ENCODE data around the gene TDP2. TPM values are rescaled to one million over a fixed set of nuclear protein-coding genes. Genes with fewer than 3 reads are reported as not detected.

The TDP2 gene
- total RNA-seq, 1 donor: 27.9 TPM

- Histone ChIP-seq H3K4me3 (ENCODE audit: insufficient read depth, low read length) (no peak overlapping the region), H3K9me3 (ENCODE audit: low read depth, low read length) (no peaks in the 10 kb centered on the region), H3K4me1 (ENCODE audit: insufficient read depth, low read length) (peaks cover 20% of the 10 kb centered on the region), H3K4me2 (ENCODE audit: insufficient read depth, low read length) (no peak overlapping the region), H4K20me1 (ENCODE audit: insufficient read depth, low read length) (no peaks in the 10 kb centered on the region), H2AFZ (ENCODE audit: low read length) (no peak overlapping the region), H3K79me2 (ENCODE audit: insufficient read depth, low read length) (peaks cover 52% of the 10 kb centered on the region), H3K27me3 (ENCODE audit: insufficient read depth, low read length) (no peaks in the 10 kb centered on the region), H3K36me3 (ENCODE audit: insufficient read depth, low read length) (peaks cover 38% of the 10 kb centered on the region), H3K27ac (ENCODE audit: low read depth, low read length) (peak overlapping the region; percentile 94)
- DNase-seq (ENCODE audit: insufficient read length, low spot score, missing footprints): no peak
- no peak for TF ChIP-seq CTCF (IDR thresholded peaks at IDR 0.05; ENCODE audit: extremely low read depth, low read depth, low read length)
Measured at GRCh38 chr6:24660105-24660504, 6.6 kb downstream of the TDP2 start.

GRCh38 chr6:24659561-24659960 is 7.1 kb downstream of the TDP2 start:
- H2AFZ ChIP-seq (ENCODE audit: low read length): no peak overlapping the region
- H3K27ac ChIP-seq (ENCODE audit: low read depth, low read length): peak overlapping the region; percentile 94
- DNase-seq (ENCODE audit: insufficient read length, low spot score, missing footprints): no peak

GRCh38 chr6:24658573-24659560 is 7.8 kb downstream of the TDP2 start:
- peak overlapping the region; percentile 49 for H3K4me2 ChIP-seq (ENCODE audit: insufficient read depth, low read length)
- peak overlapping the region; percentile 61 for H2AFZ ChIP-seq (ENCODE audit: low read length)
- peaks cover 31% of the 10 kb centered on the region for H3K36me3 ChIP-seq (ENCODE audit: insufficient read depth, low read length)
- no peaks in the 10 kb centered on the region for H4K20me1 ChIP-seq (ENCODE audit: insufficient read depth, low read length)
- H3K79me2 ChIP-seq (ENCODE audit: insufficient read depth, low read length): peaks cover 41% of the 10 kb centered on the region
- no peaks in the 10 kb centered on the region for H3K9me3 ChIP-seq (ENCODE audit: low read depth, low read length)
- H3K27me3 ChIP-seq (ENCODE audit: insufficient read depth, low read length): no peaks in the 10 kb centered on the region
- DNase-seq (ENCODE audit: insufficient read length, low spot score, missing footprints): peak; percentile 48
- TF ChIP-seq CTCF (IDR thresholded peaks at IDR 0.05; ENCODE audit: extremely low read depth, low read depth, low read length): no peak
- H3K27ac ChIP-seq (ENCODE audit: low read depth, low read length): peak overlapping the region; percentile 94
- H3K4me3 ChIP-seq (ENCODE audit: insufficient read depth, low read length): no peak overlapping the region
- H3K4me1 ChIP-seq (ENCODE audit: insufficient read depth, low read length): peaks cover 20% of the 10 kb centered on the region

More at GRCh38 chr6:24659561-24659960, 7.1 kb downstream of the TDP2 start:
- H3K4me2 ChIP-seq (ENCODE audit: insufficient read depth, low read length): no peak overlapping the region
- no peaks in the 10 kb centered on the region for H4K20me1 ChIP-seq (ENCODE audit: insufficient read depth, low read length)
- peaks cover 34% of the 10 kb centered on the region for H3K36me3 ChIP-seq (ENCODE audit: insufficient read depth, low read length)
- peaks cover 47% of the 10 kb centered on the region for H3K79me2 ChIP-seq (ENCODE audit: insufficient read depth, low read length)
- no peak overlapping the region for H3K4me3 ChIP-seq (ENCODE audit: insufficient read depth, low read length)
- H3K4me1 ChIP-seq (ENCODE audit: insufficient read depth, low read length): peaks cover 20% of the 10 kb centered on the region
- no peaks in the 10 kb centered on the region for H3K27me3 ChIP-seq (ENCODE audit: insufficient read depth, low read length)
- H3K9me3 ChIP-seq (ENCODE audit: low read depth, low read length): no peaks in the 10 kb centered on the region
- no peak for TF ChIP-seq CTCF (IDR thresholded peaks at IDR 0.05; ENCODE audit: extremely low read depth, low read depth, low read length)

- Histone ChIP-seq H2AFZ (ENCODE audit: low read length) (no peak overlapping the region), H3K9me3 (ENCODE audit: low read depth, low read length) (no peaks in the 10 kb centered on the region), H3K4me1 (ENCODE audit: insufficient read depth, low read length) (peaks cover 20% of the 10 kb centered on the region), H4K20me1 (ENCODE audit: insufficient read depth, low read length) (no peaks in the 10 kb centered on the region), H3K36me3 (ENCODE audit: insufficient read depth, low read length) (peaks cover 32% of the 10 kb centered on the region), H3K27ac (ENCODE audit: low read depth, low read length) (peak overlapping the region; percentile 17), H3K27me3 (ENCODE audit: insufficient read depth, low read length) (no peaks in the 10 kb centered on the region), H3K4me2 (ENCODE audit: insufficient read depth, low read length) (no peak overlapping the region), H3K79me2 (ENCODE audit: insufficient read depth, low read length) (peaks cover 28% of the 10 kb centered on the region), H3K4me3 (ENCODE audit: insufficient read depth, low read length) (no peak overlapping the region)
- no peak for TF ChIP-seq CTCF (IDR thresholded peaks at IDR 0.05; ENCODE audit: extremely low read depth, low read depth, low read length)
- DNase-seq (ENCODE audit: insufficient read length, low spot score, missing footprints): no peak
Measured at GRCh38 chr6:24655215-24655614, 11.5 kb downstream of the TDP2 start.

Data from osteoblast (primary cell).